Fibroblast of pulmonary artery (primary cell): ENCODE data around the gene PCSK5.

ENCODE experiments used
- DNase-seq: peaks from one replicate; pipeline ENCODE4 v3.0.0-alpha.2; 2010; ENCODE audit warnings: low read depth
- H3K4me3 ChIP-seq: replicated peaks from 2 replicates; pipeline ENCODE4 v1.5.1; 2011; ENCODE audit warnings: low read depth, mild to moderate bottlenecking, control low read depth, low read length, moderate library complexity
- CTCF ChIP-seq: IDR thresholded peaks from 2 replicates; pipeline ENCODE4 v1.5.1; 2011; ENCODE audit warnings: mild to moderate bottlenecking, control low read depth, low read length, inconsistent platforms; ENCODE audit errors: missing control alignments

Gene PCSK5

GRCh38 chr9:76101491-76101890 lies 211.0 kb downstream of the PCSK5 start:
- DNase-seq = no peak
- TF ChIP-seq CTCF = no peak
- H3K4me3 ChIP-seq = no peak overlapping the region

- H3K4me3 ChIP-seq = no peak overlapping the region
- DNase-seq = no peak
- no peak for TF ChIP-seq CTCF
Observed at GRCh38 chr9:76101947-76102346, 211.5 kb downstream of the PCSK5 start.

GRCh38 chr9:76103531-76104315 lies 213.2 kb downstream of the PCSK5 start:
- no peak overlapping the region for H3K4me3 ChIP-seq
- no peak for TF ChIP-seq CTCF
- no peak for DNase-seq

- TF ChIP-seq CTCF = no peak
- no peak overlapping the region for H3K4me3 ChIP-seq
- peak; percentile 24 for DNase-seq
Observed at GRCh38 chr9:76107482-76107881, 217.0 kb downstream of the PCSK5 start.

GRCh38 chr9:76109953-76110352 lies 219.5 kb downstream of the PCSK5 start:
- TF ChIP-seq CTCF = no peak
- no peak for DNase-seq
- H3K4me3 ChIP-seq = no peak overlapping the region

GRCh38 chr9:76112151-76112550 lies 221.7 kb downstream of the PCSK5 start:
- H3K4me3 ChIP-seq = no peak overlapping the region
- no peak for DNase-seq
- no peak for TF ChIP-seq CTCF

- no peak overlapping the region for H3K4me3 ChIP-seq
- peak; percentile 6 for DNase-seq
- TF ChIP-seq CTCF = no peak
Observed at GRCh38 chr9:76114144-76114543, 223.7 kb downstream of the PCSK5 start.
